K562 (cell line): Measurements from ENCODE around the gene NAP1L1. TPM values are rescaled to one million over a fixed set of nuclear protein-coding genes. Genes with fewer than 3 reads are reported as not detected.

Experiments used
- CBX3 ChIP-seq, 2 experiments: IDR thresholded peaks; 1 replicate in 1 of 2; 2 replicates in 1 of 2; pipeline ENCODE4 v1.6.1; 2012; ENCODE audit warnings: inconsistent platforms in 2 of 2, low read length in 2 of 2, borderline replicate concordance in 1 of 2, control low read depth in 1 of 2
- CSDE1 ChIP-seq, 2 experiments: fragments of 450-650 bp; IDR thresholded peaks; 2 replicates each; pipeline ENCODE4 v1.6.1; 2016; ENCODE audit warnings: mild to moderate bottlenecking in 1 of 2
- ELF4 ChIP-seq: fragments of 450-650 bp; formaldehyde crosslinking; IDR thresholded peaks from 2 replicates; pipeline ENCODE4 v1.4.0; 2022; ENCODE audit warnings: missing genetic modification characterization
- FIP1L1 ChIP-seq: fragments of 200-400 bp; formaldehyde crosslinking; IDR thresholded peaks from 2 replicates; pipeline ENCODE4 v1.6.1; 2018; ENCODE audit warnings: mild to moderate bottlenecking, low read depth, low read length; ENCODE audit not compliant: poor library complexity, severe bottlenecking
- IFI16 ChIP-seq: fragments of 250-450 bp; sonication (Bioruptor Pico); IDR thresholded peaks from 2 replicates; pipeline ENCODE4 v2.1.2; 2022; ENCODE audit warnings: mild to moderate bottlenecking, inconsistent platforms
- ILK ChIP-seq: fragments of 450-650 bp; IDR thresholded peaks from 2 replicates; pipeline ENCODE4 v1.6.1; 2016; ENCODE audit warnings: missing genetic modification characterization, low read depth, mild to moderate bottlenecking, missing compliant biosample characterization, moderate library complexity, borderline replicate concordance
- MXI1 ChIP-seq: IDR thresholded peaks from 2 replicates; pipeline ENCODE4 v1.6.1; 2011; ENCODE audit warnings: low read depth, mild to moderate bottlenecking, improper control_type of control experiment, low read length
- NFIX ChIP-seq: fragments of 250-450 bp; sonication (Bioruptor Pico); IDR thresholded peaks from 2 replicates; pipeline ENCODE4 v1.4.0; 2020; ENCODE audit warnings: low read depth, mild to moderate bottlenecking, moderate library complexity
- POLR2A ChIP-seq: fragments of 450-650 bp; conservative IDR thresholded peaks from 2 replicates; pipeline ENCODE4 v1.6.1; 2016
- POLR2AphosphoS2 ChIP-seq: IDR thresholded peaks from 2 replicates; pipeline ENCODE4 v1.6.1; 2012; ENCODE audit warnings: low read length, improper control_type of control experiment
- POLR2G ChIP-seq: fragments of 200-400 bp; formaldehyde crosslinking; IDR thresholded peaks from 2 replicates; pipeline ENCODE4 v1.6.1; 2017; ENCODE audit warnings: low read depth, mild to moderate bottlenecking, antibody characterized with exemption, low read length, moderate library complexity
- RAD51 ChIP-seq: fragments of 450-650 bp; IDR thresholded peaks from 2 replicates; pipeline ENCODE4 v1.7.1; 2016; ENCODE audit warnings: low read depth, mild to moderate bottlenecking, borderline replicate concordance
- RB1 ChIP-seq: fragments of 450-650 bp; IDR thresholded peaks from 2 replicates; pipeline ENCODE4 v1.6.1; 2017; ENCODE audit warnings: low read depth, mild to moderate bottlenecking
- RBFOX2 ChIP-seq: fragments of 200-400 bp; formaldehyde crosslinking; IDR thresholded peaks from 2 replicates; pipeline ENCODE4 v1.6.1; 2017; ENCODE audit warnings: low read depth, mild to moderate bottlenecking, low read length, moderate library complexity
- TAF1 ChIP-seq: IDR thresholded peaks from 2 replicates; pipeline ENCODE4 v1.6.1; 2011; ENCODE audit warnings: mild to moderate bottlenecking, low read length, moderate library complexity; ENCODE audit not compliant: insufficient read depth, control insufficient read depth, severe bottlenecking; ENCODE audit errors: extremely low read depth
- TCFL5 ChIP-seq: fragments of 250-450 bp; sonication (Bioruptor Pico); conservative IDR thresholded peaks from 2 replicates; pipeline ENCODE4 v1.6.1; 2021; ENCODE audit warnings: mild to moderate bottlenecking, moderate library complexity, matching md5 sums
- THRAP3 ChIP-seq: fragments of 450-650 bp; IDR thresholded peaks from 2 replicates; pipeline ENCODE4 v1.6.1; 2016; ENCODE audit warnings: mild to moderate bottlenecking, inconsistent platforms, borderline replicate concordance
- ZBTB1 ChIP-seq: sonication (generic); formaldehyde crosslinking; IDR thresholded peaks from 2 replicates; pipeline ENCODE4 v1.8.1; 2023; ENCODE audit warnings: missing genetic modification reagents, low read depth, mild to moderate bottlenecking, borderline replicate concordance
- ZNF121 ChIP-seq: sonication (generic); formaldehyde crosslinking; conservative IDR thresholded peaks from 2 replicates; pipeline ENCODE4 v1.8.0; 2022; ENCODE audit warnings: missing genetic modification reagents
- ZNF444 ChIP-seq: fragments of 250-450 bp; sonication (Bioruptor Pico); IDR thresholded peaks from 2 replicates; pipeline ENCODE4 v1.4.0; 2020; ENCODE audit warnings: mild to moderate bottlenecking, moderate library complexity
- ZNF699 ChIP-seq: fragments of 250-450 bp; sonication (Bioruptor Pico); IDR thresholded peaks from 2 replicates; pipeline ENCODE4 v1.8.0; 2021; ENCODE audit warnings: mild to moderate bottlenecking, moderate library complexity; ENCODE audit not compliant: insufficient replicate concordance
- polyA plus RNA-seq, 8 experiments: library from polyadenylated mRNA; depleted of rRNA in 4 of 8; stranded (reverse) in 5 of 8; unstranded in 3 of 8; fragments of >200 nt; fragmentation: Nextera tagmentation in 2 of 8; fragmentation: Illumina TruSeq in 1 of 8; extraction: Ambion mirVana in 2 of 8; extraction: Trizol in 1 of 8; gene quantifications; 2 replicates each; pipeline versions ENCODE4 v1.2.1 to v1.2.3, GENCODE V29; 2011 to 2014; ENCODE audit warnings: inconsistent platforms in 1 of 8, missing spikeins in 1 of 8
- total RNA-seq, 7 experiments: library from RNA; depleted of rRNA in 6 of 7; stranded (reverse); fragments of >200 nt in 6 of 7; fragmentation: Illumina TruSeq in 2 of 7; extraction: Trizol in 2 of 7; gene quantifications; 2 replicates each; pipeline versions ENCODE4 v1.2.1 to v1.2.3, GENCODE V29; 2011 to 2021; ENCODE audit warnings: low replicate concordance in 1 of 7
- TF ChIP-seq, protein P1 (sequence below): fragments of 250-450 bp; sonication (Bioruptor Pico); IDR thresholded peaks from 2 replicates; pipeline ENCODE4 v1.5.0; 2021; ENCODE audit warnings: mild to moderate bottlenecking, moderate library complexity
- TF ChIP-seq, protein P2 (sequence below): IDR thresholded peaks from 2 replicates; pipeline ENCODE4 v1.6.1; 2011; ENCODE audit warnings: borderline replicate concordance, low read depth, mild to moderate bottlenecking, moderate library complexity, low read length; ENCODE audit not compliant: insufficient read depth, poor library complexity, severe bottlenecking

The NAP1L1 gene
- total and polyA plus RNA-seq, 9 of the 15 experiments (the other 6 are each of a cell fraction or from before 2014, with no cell fraction given): 287 to 747 (median 450) TPM

DNA sequence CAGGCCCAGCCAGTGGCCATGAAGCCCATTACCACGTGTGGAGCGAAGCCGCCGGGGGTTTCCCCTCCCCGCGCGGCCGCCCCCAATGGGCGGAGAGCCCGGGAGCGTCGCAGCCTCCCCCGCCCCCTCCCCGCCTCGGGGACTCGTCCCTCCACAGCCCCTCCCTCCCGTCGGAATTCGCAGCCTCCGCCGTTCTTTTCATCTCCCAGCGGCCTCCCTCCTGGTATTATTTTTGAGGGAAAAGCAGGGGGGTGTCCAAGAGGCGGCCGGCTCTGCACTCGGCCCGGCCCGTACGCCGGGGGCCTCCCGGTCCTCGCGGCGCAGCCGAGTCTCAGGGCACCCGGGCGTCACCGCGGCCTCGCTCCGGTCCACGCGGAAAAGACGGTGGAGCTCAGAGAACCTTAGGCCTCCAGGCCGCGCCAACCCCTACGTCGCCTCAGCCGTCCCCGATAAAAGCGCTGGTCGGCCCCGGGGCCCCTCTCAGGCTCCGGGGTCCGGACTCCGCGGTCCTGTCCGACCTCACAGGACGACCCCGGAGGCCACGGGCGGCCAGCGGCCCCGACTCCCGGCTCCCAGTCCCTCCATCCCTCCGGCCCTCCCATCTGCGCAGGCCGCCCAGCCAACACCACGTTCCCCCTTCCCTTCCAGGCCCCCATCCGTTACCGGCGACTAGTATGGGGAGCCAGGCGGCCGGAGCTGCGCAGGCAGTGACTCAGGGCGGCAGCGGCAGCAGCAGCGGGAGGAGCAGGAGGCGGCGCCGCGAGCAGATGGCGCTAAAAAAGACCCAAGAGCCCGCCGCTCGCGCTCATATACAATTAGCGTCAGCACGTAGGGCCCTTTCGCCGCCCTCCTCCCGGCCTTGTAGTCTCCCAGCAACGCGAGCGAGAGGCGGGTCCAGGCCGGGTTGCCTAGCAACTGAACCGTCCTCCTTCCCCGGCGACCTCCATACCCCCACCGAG, at the start of gene NAP1L1 (continued):
- TF ChIP-seq CSDE1 (IDR thresholded peaks at IDR 0.05) (peak in 1 of 2 experiments; percentile 98; a peak in 2 of 4 replicates), TCFL5 (CRISPR knock-in tag) (no peak), POLR2G (peak; percentile 99), RAD51 (no peak), ZBTB1 (CRISPR knock-in tag) (0 out of 2 replicates have a peak, but pooled peaks have one; percentile 13), POLR2A (peak; percentile 93), THRAP3 (no peak), ZNF699 (CRISPR knock-in tag) (no peak), CBX3 (IDR thresholded peaks at IDR 0.05; ENCODE audit: borderline replicate concordance in 1 of 2, low read length in 2 of 2) (no peak), MXI1 (peak; percentile 96), RBFOX2 (peak; percentile 99), IFI16 (CRISPR knock-in tag) (no peak), POLR2AphosphoS2 (no peak), ILK (tag) (no peak), ELF4 (0 out of 2 replicates have a peak, but pooled peaks have one; percentile 8), ZNF444 (CRISPR knock-in tag) (no peak), ZNF121 (CRISPR knock-in tag) (no peak), FIP1L1 (peak; percentile 88), NFIX (CRISPR knock-in tag) (no peak), TAF1 (peak; percentile 84), RB1 (peak; percentile 65; the same call in 1 of the 2 replicates)
- TF ChIP-seq, protein P1, sequence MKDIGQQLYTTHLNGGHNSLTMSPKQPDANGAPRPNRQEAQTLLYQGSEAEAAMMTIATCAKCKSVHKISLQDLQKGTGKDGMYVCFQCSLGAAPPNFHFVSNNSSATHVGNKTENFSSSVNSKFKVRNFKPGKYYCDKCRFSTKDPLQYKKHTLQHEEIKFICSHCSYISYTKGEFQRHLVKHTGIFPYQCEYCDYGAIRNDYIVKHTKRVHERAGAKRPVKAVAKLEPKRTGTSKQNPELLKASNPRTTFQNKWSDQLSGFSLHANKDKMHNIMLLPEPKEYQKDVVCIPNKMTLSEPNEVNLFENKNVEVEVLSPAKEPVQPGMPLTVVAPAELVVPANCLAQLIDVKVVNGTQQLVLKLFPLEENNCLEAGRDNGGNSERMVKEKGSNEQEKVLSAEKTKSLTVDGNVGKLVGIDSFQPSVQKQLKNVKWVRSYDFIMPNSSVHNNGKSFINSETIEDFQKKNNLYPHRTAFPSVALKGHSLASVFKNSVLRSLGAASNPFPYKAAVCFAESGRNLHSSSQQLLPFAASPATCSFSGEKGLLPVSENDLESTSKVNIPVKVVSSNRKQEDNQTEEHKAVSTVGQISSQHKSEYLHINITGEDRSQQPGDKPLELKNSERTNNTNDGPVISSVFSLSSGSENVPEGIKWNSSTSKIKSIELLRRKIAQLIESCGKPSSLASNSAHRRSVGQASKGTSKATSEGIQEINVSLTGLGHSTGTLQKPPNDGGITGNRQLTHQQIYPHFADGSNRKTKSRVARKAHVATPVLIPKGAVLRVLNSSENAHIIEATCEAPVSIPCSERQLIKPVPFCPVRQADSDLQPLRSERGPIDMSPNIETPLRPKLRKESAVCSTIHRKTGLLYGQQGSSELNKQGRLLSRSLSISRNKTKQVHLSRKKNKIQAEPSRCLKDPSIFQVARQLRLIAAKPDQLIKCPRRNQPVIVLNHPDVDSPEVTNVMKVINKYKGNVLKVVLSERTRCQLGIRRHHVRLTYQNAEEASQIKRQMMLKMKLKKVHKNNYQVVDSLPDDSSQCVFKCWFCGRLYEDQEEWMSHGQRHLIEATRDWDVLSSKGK (CRISPR knock-in tag): no peak
- TF ChIP-seq, protein P2, sequence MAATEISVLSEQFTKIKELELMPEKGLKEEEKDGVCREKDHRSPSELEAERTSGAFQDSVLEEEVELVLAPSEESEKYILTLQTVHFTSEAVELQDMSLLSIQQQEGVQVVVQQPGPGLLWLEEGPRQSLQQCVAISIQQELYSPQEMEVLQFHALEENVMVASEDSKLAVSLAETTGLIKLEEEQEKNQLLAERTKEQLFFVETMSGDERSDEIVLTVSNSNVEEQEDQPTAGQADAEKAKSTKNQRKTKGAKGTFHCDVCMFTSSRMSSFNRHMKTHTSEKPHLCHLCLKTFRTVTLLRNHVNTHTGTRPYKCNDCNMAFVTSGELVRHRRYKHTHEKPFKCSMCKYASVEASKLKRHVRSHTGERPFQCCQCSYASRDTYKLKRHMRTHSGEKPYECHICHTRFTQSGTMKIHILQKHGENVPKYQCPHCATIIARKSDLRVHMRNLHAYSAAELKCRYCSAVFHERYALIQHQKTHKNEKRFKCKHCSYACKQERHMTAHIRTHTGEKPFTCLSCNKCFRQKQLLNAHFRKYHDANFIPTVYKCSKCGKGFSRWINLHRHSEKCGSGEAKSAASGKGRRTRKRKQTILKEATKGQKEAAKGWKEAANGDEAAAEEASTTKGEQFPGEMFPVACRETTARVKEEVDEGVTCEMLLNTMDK: no peak
